GM19193 (cell line): ENCODE results near the gene SPTLC1.

ENCODE experiments used
- POLR2A ChIP-seq: IDR thresholded peaks from 4 replicates; pipeline ENCODE4 v1.6.1; 2011; ENCODE audit not compliant: insufficient read depth, insufficient read length; ENCODE audit errors: extremely low read depth

SPTLC1 gene

DNA sequence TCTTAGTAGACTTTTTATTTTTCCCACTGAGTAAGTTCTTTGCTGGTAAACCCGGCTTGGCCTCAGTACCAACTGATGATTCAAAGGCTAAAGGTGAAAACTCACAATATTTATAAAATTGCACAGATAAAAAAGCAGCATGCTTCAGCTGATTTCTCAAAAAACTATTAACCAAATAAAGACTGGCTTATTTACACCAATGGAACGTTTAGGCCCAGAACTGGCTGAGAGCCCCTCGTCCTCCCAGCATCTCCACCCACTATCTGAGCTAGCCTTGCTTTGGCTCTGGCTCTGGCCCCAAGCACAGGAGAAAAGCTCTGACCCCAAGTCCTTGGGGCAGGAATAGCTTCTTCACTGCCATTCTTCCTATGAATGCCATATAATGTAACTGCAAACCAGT, 68.5 kb downstream of the SPTLC1 start:
- TF ChIP-seq POLR2A = no peak

DNA sequence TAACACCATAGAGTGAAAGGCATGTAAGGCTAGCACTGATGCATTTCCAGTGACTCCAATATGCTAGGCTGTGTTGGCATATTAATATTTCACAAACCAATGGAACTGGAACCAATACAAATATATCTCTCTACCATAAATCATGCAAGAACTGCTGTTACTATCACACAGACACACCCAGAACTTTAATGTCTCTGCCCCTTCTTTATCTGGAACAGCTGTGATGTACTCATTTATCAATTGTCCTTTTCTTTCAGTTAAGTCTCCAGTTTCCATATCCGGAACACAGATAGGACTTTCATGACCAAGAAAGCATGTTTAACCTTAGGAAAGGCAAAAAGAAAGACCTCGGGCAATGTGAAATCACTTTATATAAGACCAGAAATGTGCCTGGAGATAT, 70.3 kb downstream of the SPTLC1 start:
- TF ChIP-seq POLR2A = no peak

DNA sequence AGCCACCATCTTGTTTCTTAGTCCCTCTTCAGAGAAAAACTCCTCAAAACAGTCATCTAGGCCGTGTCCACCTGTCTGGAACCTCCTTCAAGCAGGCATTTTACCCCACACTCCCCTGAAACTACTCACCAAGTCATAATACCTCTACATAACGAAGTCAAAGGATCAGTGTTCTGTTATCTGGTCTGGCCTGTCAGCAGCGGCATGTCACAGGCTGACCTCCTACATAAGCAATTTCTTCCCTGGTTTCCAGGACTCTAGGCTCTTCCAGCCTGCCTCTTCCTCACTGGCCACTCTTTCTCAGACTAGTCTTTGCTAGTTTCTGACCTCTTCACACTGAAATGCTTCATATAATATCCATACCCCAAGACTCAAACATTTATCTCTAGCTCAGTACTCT, 72.2 kb downstream of the SPTLC1 start:
- no peak for TF ChIP-seq POLR2A

DNA sequence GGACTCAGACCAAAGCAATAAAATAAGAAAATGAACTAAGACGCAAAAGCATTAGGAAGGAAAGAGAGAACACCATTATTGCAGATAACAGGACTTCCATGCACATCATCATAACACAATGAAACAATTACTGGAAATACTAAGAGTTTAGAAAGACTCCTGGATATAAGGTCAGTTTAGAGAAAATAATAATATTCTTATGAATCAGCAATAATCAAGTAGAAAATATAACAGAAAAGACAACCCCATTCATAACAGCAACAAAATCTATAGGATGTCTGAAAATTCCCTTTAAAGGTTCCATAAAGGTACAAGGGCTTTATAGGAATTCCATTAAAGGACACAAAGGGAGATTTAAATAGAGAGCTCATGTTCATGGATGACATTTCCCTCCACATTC, 73.0 kb downstream of the SPTLC1 start:
- no peak for TF ChIP-seq POLR2A

DNA sequence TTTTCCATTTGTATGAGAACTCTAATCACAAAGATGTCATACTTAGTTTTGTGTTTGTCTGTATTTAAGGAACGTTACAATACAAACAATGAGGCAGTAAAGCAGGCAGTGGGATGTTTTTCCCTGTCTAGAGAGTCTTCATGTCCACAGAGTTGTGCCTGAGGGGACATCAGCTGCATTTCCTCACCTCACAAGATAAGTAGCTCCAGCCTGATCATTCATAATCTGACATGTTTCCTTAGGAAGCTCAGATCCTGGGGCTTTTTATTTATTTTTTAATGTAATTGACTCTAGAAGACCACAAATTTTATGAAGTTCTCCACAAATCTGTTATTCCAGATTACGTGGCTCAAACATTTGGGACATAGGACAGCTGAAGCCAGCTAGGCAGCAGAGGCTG, 78.5 kb downstream of the SPTLC1 start:
- no peak for TF ChIP-seq POLR2A

DNA sequence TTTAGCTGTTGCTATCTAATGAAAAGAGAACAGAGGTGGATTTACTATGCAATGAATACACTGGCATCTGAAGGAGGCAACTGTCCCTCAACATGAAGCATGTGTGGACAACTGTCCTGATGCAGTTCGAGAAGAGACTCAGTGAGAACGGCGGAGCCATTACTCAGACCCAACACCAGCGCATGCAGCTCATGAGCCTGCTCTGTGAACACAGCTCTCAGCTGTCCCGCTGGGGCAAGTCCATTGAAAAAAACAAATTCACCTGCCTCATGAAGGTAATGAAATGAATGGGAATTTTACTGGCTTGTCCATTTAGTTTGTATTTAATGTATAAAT, 78.8 kb downstream of the SPTLC1 start:
- TF ChIP-seq POLR2A = no peak

DNA sequence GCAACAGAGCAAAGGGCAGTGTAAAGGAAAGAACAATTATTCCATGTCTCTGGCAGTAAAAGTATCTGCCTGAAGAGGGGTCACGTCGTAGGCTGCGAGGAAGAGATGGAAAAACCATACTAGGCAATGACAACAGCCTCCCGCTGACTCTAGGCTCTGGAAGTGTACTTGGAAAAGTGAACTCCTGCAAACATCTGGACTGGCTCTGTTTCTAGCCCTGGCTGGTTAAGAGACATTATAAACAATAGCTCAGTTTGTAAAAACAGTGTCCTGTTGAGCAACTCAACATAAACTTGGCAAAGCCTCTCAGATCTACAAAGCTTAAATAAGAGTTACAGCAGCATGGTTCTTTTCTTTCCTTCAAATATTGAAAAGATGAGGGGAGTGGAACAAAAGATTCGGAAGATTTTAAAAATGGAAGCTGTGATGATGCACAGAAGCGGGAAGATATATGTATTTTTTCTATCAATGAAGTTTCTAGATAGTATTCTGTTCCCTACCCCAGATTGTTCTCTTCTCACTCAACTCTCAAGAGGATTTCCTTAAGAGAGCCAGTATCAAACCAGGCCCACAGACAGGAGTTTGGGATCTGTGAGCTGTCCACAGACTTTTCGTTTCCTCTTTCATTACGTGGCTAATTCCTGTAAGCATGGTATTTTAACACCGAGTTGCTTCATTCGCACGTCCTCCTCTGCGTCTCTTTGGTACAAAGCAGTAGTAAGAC, 79.4 kb downstream of the SPTLC1 start:
- no peak for TF ChIP-seq POLR2A

DNA sequence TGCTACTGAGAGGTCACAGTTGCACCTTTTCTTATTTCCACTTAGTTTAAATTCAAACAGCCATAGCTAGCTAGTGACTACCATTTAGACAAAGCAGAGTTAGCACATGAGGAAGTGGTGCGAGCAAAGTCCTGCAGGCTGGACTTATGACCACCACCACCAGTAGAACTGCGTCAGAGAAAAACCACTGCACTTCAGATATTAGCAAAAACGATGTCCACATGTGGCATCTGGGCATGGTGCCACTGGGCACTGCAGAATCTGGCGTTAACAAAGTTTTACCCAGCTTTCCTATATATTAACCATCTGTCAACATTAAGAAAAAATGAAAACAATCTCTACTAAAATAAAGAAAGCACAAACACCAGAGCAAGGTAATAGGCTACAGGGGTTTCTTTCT, 80.1 kb downstream of the SPTLC1 start:
- no peak for TF ChIP-seq POLR2A

DNA sequence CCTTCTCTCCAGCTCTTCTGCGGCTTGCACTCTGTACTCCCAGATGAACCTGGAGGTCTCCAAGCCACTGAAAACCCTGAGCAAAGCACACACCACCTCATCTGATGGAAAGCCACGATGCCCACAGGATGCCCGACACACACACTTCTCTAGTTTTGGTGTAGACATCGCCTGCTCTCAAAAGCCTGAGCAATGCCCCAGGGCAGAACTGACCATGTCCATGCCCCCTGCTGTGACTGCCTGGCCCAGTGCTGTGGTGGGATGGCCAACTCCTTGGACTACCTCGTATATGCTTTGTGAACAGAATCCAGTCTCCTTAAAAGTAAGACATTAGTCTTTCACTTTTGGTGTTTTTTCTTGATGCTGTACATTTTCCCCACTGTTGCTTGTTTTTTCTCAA, 81.2 kb downstream of the SPTLC1 start:
- no peak for TF ChIP-seq POLR2A

DNA sequence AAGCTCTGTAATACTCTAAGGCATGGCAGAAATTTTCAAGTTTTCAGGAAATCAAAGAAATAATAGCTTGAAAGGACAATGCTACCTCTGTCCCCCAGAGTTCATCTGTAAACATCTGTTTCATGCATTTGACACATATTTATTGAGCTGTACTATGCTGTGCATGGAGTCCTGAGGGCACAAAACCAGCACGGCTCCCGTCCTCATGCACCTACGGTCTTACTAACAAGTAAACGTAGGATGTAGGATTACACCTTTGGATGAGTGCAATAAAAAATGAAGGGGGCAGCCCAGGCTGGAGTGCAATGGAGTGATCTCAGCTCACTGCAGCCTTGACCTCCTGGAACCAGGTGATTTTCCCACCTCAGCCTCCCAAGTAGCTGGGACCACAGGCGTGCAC, 81.9 kb downstream of the SPTLC1 start:
- no peak for TF ChIP-seq POLR2A

DNA sequence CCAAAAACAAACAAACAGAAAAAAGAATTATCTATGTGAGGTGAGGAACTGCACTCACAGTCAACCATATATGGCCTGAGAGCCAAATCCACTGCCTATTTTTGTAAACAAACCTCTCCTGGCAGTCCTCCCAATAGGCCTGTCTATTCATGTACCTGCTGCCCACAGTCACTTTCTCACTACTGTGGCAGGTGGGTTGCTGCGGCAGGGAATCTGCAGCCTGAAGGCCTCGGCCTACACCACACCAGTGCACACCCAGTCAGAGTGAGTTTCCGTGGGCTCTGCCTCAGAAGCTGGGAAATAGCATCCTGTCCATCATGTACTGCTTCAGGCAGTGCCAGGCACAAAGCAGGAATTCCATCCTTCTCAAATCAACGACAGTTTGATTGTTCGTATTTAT, 82.3 kb downstream of the SPTLC1 start:
- TF ChIP-seq POLR2A = no peak

DNA sequence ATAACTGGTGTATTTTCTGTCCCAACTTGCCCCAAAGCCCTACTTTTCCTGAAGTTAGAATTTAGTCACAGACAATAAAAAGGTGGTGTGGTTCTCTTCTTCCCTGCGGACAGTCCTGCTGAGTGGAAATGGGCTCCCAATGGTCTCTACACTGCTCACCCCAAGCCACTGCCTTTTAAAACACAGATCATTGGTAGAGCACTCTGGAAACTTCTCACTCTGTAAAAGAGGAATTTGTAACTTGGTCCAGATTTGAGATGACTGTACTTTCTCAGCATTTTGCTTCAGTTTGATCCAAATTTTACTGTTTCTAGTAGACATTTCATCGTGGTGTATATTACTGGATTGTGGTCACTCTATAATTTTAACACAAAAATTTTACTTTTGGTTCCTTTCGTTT, 84.8 kb downstream of the SPTLC1 start:
- TF ChIP-seq POLR2A = no peak

DNA sequence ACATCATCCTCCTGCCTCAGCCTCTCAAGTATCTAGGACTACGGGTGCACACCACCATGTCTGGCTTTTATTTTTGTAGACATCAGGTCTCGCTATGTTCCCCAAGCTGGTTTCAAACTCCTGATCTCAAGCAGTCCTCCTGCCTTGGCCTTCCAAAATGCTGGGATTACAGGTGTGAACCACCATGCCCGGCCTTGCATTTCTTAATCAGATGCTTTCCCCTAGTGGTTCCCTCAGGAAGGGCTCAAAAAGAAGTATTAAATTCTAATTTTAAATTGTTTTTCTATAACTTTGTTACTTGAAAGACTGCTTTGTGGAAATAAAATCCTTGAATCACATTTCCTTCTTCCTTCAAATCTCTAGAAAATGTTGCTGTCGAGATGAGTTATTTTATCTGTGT, 85.7 kb downstream of the SPTLC1 start:
- no peak for TF ChIP-seq POLR2A

DNA sequence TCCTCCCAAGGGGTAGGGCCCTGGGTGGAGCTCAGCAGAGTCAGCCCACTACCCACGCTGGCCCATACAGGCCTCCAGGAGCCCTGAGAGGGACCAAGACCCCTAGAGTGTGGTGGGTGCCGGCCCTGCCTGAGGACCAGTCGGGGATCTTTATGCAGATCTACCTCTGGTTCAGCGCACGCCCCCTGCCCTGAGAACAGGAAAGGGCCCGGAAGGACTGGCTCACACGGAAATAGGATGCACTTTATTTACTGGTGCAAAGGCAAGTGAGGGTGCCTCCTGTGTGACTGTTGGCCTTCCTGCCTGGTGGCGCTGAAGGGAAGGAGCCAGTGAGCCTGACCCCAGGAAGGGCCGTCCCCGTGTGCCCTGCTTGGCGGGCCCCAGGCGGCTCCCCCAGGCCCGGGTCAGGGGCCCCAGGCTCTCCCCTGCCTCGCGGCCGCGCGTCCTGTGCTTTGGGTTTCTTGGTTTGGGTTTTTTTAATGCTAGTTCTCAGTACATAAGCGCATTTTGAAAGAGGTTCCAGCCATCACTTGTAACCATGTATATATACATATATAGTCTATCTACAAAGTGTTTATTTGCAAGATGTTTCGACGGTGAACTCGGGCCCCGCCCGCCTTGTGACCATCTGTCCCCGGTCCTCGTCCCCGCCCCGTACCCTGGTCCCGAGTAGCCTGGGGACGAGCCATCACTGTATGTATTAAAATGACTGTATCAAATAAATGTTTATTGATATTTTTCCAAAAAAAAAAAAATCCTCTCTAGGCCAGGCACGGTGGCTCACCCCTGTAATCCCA, 88.8 kb downstream of the SPTLC1 start:
- no peak for TF ChIP-seq POLR2A

DNA sequence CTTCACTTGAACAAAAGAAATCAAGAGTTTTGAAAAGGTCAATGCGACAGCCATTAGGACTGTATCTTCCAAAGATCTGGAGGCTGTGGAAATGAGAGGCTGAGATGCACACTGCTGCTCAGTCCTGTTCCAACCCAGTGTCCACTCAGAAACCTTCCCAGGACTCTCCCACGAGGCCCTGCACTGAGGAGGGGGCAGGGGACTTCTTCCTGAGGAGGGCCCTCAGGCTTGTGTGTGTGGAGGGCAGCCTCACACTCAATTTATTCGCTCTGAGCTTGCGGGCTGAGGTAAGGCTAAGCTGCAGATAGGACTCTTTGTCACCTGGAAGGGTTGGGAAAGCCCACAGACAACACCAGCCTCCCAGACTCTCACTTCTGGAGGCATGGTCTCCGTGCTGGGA, 95.6 kb downstream of the SPTLC1 start:
- TF ChIP-seq POLR2A = no peak
